Activated CD4-positive, alpha-beta T cell treated with anti-CD3 and anti-CD28 coated beads, Interleukin-2, amount 50 U/mL, for 48 hours (primary cell): Measurements from ENCODE around the gene SLC43A2.

Source experiments
- DNase-seq, 2 experiments: peaks; one replicate each; pipeline ENCODE4 v3.0.0-alpha.2; 2020

The SLC43A2 gene

GRCh38 chr17:1561420-1562175 is 67.0 kb downstream of the SLC43A2 start:
- peak; percentile 38 to 40 for DNase-seq

- DNase-seq = no peak
Observed at GRCh38 chr17:1560858-1561355, 67.7 kb downstream of the SLC43A2 start.

DNA sequence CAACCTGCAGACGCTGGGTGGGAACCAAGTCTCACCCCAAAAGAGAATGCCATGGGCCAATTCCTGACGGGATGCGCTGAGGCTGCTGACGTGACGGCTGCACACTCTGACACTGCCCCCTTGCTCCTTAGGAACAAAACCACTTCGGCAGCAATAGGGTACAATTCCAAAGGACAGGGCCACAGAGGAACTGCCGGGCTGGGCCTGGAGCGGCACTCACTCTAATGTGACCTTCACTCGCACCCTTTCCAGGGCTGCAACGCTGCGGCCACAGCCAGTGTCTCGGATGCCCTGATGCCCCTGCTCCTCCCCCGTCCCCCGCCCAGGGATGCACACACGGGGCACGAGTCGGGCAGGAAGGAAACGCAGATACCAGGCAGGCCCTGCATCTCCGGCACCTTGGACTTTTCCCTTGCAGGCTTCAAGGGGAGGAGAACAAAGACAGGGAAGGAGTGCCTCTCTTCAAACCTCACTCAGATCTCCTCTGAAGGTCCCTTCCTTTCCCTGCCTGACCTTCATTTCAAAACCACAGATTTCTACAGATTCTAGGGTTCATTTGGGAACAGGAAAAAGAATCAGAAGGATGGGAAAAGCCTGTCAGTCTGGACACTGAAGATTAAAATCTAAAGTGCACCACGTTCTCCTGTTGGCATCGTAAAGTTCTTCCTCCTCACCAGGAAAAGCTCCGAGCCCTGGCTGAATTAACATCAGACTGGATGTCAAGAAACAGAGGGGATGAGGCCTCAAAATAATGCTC is 68.4 kb downstream of the SLC43A2 start:
- no peak for DNase-seq

- DNase-seq = no peak
Observed at GRCh38 chr17:1559047-1560043, 69.3 kb downstream of the SLC43A2 start.

DNA sequence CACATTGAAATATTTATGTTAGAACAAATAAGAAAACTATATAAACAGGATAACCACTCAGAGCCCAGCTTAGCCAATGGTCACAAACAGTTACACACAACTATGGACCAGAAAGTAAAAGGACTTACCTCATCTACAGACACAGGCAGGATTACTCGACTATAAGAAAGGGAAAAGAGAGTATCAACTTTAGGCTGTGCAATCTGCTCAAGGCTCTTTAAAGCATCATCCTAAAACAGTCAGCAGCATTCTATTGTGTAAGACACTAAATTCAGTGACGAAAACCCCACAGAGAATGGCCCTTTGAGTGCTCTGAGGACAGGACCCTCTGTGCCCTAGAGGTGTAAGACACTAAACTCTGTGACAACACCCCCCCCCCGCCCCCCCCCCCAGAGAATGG is 70.2 kb downstream of the SLC43A2 start:
- no peak for DNase-seq

DNA sequence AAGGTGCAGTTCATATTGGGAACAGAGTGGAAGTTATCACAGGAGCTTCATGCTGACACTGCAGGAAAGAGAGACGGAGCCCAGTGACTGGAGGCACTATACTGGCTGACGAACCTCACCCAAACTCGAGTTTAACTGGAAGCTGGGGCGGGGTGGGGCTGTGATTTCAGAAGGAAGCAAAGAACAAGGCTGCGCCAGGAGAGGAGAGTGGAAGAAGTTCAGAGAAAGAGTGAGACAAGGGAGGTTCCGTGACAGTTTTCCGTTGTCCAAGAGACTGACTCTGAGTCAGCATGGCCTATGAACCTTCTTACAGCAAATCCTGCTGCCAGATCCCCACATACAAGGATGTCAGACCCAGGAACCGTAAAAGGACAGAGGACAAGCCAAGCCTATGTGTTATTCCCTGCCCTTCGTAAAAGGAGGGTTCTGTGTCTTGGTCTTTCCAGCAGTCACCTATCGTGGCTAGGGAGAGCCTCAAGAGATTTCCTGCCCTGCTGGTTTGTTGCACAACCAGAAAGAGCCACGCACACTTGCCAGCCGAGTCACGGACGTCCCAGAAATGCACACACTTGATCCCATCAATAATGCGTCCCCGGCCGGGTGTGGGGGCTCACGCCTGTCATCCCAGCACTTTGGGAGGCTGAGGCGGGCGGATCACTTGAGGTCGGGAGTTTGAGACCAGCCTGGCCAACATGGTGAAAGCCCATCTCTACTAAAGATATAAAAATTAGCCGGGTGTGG is 71.1 kb downstream of the SLC43A2 start:
- no peak for DNase-seq

GRCh38 chr17:1555651-1556471 is 72.8 kb downstream of the SLC43A2 start:
- no peak for DNase-seq

DNA sequence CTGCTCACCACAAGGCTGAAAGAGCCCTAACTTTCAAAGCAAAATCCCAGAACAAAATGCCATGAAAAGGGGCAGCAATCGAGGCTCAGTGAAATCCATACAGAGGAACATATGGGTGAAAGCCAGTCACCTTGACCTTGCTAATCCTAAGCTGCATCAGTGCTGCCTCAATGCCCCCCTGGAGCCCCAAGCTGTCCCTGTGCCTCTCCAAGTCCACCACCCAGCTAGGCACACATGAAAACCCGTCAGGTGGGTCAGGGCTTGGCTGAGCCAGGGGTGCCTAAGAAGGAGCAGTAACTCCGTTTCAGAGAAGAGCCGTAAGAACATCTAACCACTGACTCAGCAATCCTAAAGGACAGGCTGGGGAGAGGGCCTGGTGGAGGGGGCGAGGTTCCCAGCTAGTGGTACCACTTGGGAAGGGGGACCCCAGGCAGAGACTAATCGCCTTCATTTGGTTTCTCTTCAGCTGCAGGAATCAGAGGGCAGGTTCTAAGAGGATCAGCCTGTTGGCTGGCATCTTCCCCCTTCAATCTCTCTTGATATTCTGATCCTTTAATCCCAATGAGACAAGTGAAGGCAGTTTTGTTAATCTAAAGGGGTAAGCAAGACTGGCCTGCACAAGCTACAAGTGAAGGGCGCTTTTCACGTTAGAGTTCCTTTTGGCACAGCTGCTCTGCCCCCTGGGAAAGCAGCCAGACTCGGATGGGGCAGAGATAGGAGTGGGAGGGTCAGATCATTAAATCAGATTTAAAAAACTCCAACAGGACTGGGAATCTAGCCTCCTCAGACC is 73.7 kb downstream of the SLC43A2 start:
- DNase-seq = no peak

DNA sequence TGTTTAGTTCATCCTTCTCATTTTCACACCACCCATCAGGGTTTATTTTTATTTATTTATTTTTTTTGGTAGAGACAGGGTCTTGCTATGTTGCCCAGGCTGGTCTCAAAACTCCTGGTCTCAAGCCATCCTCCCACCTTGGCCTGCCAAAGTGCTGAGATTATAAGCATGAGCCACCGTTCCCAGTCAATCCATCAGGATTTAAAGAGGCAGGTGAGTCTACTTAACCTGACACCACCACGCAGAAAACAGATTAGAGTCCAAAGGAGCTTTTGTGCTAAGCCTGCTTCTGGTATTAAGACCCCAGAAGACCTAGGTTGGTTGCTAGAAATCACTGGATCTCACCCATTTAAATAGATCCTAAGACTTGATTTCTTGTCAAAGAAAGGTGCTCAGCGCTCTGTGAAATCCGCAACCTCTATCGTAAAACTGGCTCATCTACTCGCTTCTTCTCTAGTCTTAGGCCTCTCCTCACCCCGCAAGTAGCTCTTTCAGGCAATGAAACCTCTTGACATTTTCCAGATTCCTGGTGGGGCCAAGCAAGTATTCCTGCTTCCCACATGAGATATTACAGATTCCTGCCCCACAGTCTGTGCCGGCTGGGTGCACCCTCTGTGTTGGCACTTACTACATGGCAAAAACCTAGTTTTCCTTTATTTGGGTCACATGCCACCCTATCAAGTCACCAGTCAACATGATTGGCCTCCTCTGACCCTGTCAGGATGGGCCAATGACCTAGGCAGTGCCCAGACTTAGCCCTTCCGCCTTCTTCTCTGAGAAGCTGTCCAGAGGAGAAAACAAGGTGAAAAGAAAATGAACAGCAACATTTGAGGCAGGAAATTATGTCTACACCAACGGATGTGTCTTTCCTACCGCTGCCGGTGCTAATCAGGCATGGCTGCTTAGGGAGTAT is 75.0 kb downstream of the SLC43A2 start:
- DNase-seq = no peak

DNA sequence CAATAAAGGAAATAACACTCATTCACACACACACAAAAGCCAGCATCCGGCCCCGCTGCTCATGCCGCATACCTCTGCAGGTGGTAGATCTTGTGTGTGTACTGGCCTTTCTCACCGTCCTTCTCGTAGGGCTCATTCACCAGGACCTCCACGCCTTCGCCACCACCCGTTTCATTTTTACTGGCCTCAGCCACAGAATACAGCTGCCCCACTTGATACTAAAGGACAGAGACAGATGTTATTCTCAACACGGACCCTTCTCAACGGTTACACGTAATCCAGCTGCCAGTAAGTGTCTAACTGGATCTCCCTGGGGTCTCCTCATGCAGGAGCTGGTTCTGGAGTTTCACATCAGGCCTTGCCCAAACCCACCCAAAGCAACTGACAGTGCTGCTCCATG is 75.7 kb downstream of the SLC43A2 start:
- no peak for DNase-seq

- no peak for DNase-seq
Observed at GRCh38 chr17:1551741-1552140, 76.9 kb downstream of the SLC43A2 start.

DNA sequence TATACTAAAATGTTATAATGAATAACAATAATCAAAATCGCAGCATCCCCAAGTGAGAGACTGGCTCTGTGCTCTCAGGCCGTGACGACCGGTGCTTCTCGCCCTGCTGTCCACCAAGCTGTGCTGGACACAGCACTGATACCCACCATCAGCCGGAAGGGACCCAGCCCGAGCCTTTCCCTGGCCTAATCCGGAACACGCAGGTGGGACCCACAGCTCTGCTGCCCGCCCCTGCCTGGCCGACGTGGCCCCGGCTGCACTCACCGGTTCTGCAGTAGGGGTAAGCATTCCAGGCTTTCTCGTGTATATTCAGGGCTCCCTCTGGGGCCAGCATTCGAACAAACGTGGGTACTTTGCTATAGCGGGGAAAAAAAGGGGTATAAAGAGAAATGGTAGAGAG is 80.6 kb downstream of the SLC43A2 start:
- no peak for DNase-seq

- DNase-seq = no peak
Observed at GRCh38 chr17:1546292-1546922, 82.2 kb downstream of the SLC43A2 start.

DNA sequence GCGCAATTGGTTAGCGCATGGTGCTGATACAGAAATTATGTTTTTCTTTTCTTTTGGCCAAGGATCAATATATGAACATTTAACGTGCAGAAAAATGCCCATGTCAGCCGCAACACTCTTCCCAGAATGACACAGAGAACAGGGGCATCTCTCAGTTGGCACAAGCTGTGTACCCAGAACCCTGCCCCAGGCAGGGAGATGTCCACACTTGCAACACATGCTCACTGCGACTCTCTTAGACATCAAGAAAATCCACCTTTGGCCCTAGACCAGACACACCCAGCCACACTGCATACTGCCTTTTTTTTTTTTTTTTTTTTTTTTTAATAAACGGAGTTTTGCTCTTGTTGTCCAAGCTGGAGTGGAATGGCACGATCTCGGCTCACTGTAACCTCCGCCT is 83.0 kb downstream of the SLC43A2 start:
- no peak for DNase-seq

DNA sequence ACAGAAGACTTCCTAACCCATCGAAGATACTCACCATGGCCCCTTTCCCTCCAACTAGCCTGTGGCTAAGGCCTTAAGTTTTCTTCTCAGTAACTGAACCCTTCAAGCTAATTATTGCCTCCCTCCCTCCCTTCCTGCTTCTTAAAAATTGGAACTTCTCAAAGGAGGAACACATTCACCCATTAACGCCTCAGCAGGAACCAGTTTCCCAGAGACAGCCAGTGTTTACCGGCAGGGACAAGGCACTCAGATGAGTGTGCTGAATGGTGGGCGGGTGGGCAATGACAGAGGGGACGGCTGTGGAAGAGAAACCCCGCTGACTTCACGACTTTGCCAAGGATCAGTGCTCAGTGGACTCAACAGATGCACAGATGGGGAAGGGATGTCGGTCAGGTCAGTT is 86.3 kb downstream of the SLC43A2 start:
- no peak for DNase-seq

DNA sequence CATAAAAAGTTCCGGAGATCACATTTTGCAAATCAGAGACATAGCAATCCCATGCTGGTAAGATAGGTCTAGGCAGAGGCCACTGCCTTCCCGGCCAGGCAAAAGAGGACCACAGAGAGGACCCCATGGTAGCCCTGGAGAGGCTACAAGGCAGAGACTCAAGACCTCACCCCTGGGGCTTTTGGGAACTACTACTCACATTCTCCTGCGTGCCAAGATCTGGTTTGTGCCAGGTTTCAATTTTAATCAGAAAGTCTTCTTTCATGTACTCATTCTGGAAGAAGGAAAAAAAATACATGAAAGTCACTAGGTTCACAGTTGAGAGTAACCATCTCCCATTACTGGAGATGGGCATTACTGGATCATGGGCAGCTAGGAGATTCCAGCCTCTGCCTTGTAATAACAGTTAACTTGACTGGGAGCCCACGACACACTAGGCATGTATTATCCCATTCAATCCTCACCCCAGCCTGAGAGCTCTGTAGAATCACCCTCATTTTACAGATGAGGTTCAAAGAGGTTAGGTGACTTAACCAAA is 87.2 kb downstream of the SLC43A2 start:
- no peak for DNase-seq

DNA sequence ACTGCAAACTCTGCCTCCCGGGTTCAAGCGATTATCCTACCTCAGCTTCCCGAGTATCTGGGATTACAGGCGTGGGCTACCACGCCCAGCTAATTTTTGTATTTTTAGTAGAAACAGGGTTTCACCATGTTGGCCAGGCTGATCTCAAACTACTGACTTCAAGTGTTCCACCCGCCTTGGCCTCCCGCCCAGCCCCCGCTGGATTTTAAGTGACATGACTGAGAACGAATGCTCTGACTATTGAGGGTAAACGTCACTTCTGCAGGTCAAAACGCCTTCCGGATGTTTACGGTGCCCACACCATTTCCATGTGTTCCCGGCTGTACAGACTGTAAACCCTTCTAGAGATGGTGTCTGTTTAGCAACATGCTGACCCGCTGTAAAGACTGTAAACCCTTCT is 88.8 kb downstream of the SLC43A2 start:
- DNase-seq = no peak

DNA sequence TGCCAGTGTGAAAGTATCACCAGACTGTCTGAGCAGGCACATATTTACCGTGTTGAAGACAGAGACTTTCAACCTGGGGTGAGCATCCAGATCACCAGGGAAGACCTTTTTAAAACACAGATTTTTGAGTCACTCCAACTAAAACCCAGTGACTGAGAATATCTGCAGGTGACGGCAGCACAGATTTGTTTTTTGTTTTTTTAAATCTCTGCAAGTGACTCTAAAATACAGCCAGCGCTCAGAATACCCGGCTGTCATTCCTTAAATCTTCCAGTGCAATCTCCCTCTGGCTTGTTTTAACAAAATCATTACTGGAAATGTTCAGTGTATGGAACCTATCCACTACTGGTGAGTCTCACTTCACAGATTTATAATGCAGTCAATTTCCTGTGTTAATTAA is 92.9 kb downstream of the SLC43A2 start:
- DNase-seq = no peak
